Loucy (cell line): Measurements from ENCODE around the gene ALPL.

Source experiments
- H2AFZ ChIP-seq: fragments of 200-600 bp; sonication (generic); 2 replicates; pipeline ENCODE4 v1.6.0; 2016; ENCODE audit warnings: antibody characterized with exemption, mild to moderate bottlenecking, low read length, moderate library complexity
- H3F3A ChIP-seq: fragments of 200-600 bp; 2 replicates; pipeline ENCODE4 v1.6.0; 2016; ENCODE audit warnings: antibody characterized with exemption, low read depth, mild to moderate bottlenecking
- H3K27me3 ChIP-seq: fragments of 200-600 bp; sonication (generic); 2 replicates; pipeline ENCODE4 v1.6.1; 2014; ENCODE audit warnings: low read length, mild to moderate bottlenecking; ENCODE audit not compliant: insufficient read depth, poor library complexity, severe bottlenecking
- H3K36me3 ChIP-seq: fragments of 200-600 bp; sonication (generic); 2 replicates; pipeline ENCODE4 v1.6.1; 2016; ENCODE audit warnings: low read length; ENCODE audit not compliant: insufficient read depth
- H3K4me1 ChIP-seq: fragments of 200-600 bp; sonication (generic); 2 replicates; pipeline ENCODE4 v1.5.1; 2014; ENCODE audit warnings: low read length, mild to moderate bottlenecking; ENCODE audit not compliant: insufficient read depth, poor library complexity, severe bottlenecking
- H3K4me2 ChIP-seq: fragments of 200-600 bp; sonication (generic); 2 replicates; pipeline ENCODE4 v1.6.0; 2014; ENCODE audit warnings: antibody characterized with exemption, low read length, low read depth, mild to moderate bottlenecking; ENCODE audit not compliant: poor library complexity, severe bottlenecking
- H3K4me3 ChIP-seq: fragments of 200-600 bp; sonication (generic); 2 replicates; pipeline ENCODE4 v1.5.1; 2014; ENCODE audit warnings: low read length, mild to moderate bottlenecking, mixed read lengths; ENCODE audit not compliant: poor library complexity, severe bottlenecking
- H3K79me2 ChIP-seq: fragments of 200-600 bp; sonication (generic); 2 replicates; pipeline ENCODE4 v1.6.1; 2014; ENCODE audit warnings: low read length; ENCODE audit not compliant: insufficient read depth
- H3K9ac ChIP-seq: fragments of 200-600 bp; sonication (generic); 2 replicates; pipeline ENCODE4 v1.6.0; 2014; ENCODE audit warnings: mild to moderate bottlenecking, low read depth, low read length, moderate library complexity; ENCODE audit not compliant: poor library complexity, severe bottlenecking
- H3K9me2 ChIP-seq: fragments of 200-600 bp; sonication (generic); replicated peaks from 2 replicates; pipeline ENCODE4 v1.6.1; 2016; ENCODE audit warnings: low read depth, low read length, mixed read lengths
- H3K9me3 ChIP-seq: fragments of 200-600 bp; sonication (generic); 2 replicates; pipeline ENCODE4 v1.6.1; 2014; ENCODE audit warnings: mild to moderate bottlenecking, antibody characterized with exemption, low read length, low read depth; ENCODE audit not compliant: insufficient read depth
- H4K20me1 ChIP-seq: fragments of 200-600 bp; sonication (generic); 2 replicates; pipeline ENCODE4 v1.6.0; 2014; ENCODE audit warnings: antibody characterized with exemption, low read length, mild to moderate bottlenecking; ENCODE audit not compliant: insufficient read depth, poor library complexity, severe bottlenecking
- EZH2phosphoT487 ChIP-seq: fragments of 200-600 bp; IDR thresholded peaks from 2 replicates; pipeline ENCODE4 v1.6.1; 2018; ENCODE audit warnings: antibody characterized with exemption, mild to moderate bottlenecking, moderate library complexity, borderline replicate concordance
- TF ChIP-seq, protein P1 (sequence below): fragments of 200-600 bp; sonication (generic); conservative IDR thresholded peaks from 2 replicates; pipeline ENCODE4 v1.5.1; 2014; ENCODE audit warnings: mild to moderate bottlenecking, antibody characterized with exemption, low read length

ALPL gene

DNA sequence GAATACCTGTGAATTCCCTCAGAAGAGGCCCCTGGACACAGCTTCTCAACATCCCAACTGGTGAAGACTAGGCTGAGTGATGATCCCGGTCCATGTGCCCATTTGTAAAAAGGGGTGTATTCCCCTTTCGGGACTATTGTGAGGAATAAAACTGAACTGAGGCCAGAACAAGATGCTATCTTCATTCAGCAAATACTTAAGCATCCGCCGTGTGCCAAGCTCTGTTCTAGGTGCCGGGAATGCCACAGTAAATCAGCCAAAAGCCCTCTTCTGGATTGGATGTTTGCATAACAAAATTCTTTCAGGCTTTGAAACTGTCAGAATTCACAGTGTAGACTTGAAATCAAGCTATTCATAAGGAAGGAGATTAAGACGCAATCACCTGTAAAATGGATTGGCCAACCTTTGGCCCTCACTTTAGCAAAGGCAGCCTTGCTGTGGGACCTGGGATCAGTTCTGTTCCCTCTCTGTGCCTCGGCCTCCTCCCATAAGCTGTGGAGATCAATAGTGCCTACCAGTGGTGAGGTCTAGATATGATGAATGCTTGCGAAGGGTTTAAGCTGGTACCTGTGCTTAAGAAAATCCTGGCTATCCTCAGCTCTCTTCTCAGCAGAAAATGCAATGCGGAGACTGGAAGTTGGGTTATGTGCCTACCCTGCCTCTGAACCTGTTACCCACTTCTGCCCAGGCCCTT is 1.8 kb downstream of the ALPL start:
- Histone ChIP-seq H3K36me3 (no peaks in the 10 kb centered on the region), H4K20me1 (no peaks in the 10 kb centered on the region), H3K9me2 (no peaks in the 10 kb centered on the region), H3K9ac (no peak overlapping the region), H3K4me2 (no peak overlapping the region), H3K4me1 (peaks cover 7% of the 10 kb centered on the region), H3K79me2 (no peaks in the 10 kb centered on the region), H3F3A (no peaks in the 10 kb centered on the region), H3K9me3 (no peaks in the 10 kb centered on the region), H3K27me3 (no peaks in the 10 kb centered on the region), H2AFZ (no peak overlapping the region), H3K4me3 (no peak overlapping the region)
- no peak for TF ChIP-seq EZH2phosphoT487
- TF ChIP-seq, protein P1, sequence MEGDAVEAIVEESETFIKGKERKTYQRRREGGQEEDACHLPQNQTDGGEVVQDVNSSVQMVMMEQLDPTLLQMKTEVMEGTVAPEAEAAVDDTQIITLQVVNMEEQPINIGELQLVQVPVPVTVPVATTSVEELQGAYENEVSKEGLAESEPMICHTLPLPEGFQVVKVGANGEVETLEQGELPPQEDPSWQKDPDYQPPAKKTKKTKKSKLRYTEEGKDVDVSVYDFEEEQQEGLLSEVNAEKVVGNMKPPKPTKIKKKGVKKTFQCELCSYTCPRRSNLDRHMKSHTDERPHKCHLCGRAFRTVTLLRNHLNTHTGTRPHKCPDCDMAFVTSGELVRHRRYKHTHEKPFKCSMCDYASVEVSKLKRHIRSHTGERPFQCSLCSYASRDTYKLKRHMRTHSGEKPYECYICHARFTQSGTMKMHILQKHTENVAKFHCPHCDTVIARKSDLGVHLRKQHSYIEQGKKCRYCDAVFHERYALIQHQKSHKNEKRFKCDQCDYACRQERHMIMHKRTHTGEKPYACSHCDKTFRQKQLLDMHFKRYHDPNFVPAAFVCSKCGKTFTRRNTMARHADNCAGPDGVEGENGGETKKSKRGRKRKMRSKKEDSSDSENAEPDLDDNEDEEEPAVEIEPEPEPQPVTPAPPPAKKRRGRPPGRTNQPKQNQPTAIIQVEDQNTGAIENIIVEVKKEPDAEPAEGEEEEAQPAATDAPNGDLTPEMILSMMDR: peak; percentile 44

DNA sequence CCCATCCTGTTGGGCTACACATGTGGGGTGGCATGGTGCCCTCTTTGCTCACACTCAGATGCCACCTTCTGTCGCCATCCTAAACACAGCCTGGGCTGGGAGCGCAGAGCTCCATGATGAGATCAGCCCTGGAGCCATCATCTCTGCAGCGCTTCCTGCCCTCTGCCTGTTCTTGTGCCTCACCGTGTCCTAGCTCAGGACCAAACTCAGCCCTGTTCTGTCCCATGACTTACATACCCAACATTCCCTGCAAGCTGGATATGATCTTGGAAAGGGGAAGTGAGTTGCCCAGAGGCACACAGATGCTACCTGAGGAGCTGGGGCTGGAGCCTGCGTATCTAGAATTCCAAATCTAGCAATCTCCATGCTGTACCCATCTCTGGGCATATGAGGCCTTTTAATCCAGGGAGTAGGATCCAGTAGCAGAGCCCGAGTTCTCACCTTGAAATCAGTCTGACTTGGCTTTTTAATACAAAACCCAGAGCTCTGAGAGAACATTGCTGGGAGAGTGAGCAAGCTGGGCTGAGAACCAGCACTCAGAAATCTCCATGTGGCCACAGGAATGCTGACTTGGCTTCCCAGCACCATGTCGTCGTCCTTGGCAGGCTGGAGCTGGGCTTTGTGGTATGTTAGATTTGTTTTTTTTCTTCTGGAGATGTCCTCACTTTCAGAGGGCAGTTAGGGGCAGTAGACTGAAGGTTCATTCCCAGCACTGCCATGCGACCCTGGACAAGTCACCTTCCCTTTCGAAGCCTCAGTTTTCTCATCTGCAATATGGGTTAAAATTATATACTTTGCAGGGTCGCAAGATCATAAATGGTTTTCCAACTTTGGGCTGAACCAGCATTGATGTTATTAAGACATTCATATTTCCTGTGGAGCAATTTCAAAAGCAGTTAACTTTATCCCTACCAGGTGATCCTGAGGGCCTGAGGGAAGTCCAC is 2.6 kb downstream of the ALPL start:
- Histone ChIP-seq H3F3A (no peaks in the 10 kb centered on the region), H2AFZ (no peak overlapping the region), H3K9ac (no peak overlapping the region), H4K20me1 (no peaks in the 10 kb centered on the region), H3K4me3 (no peak overlapping the region), H3K4me2 (no peak overlapping the region), H3K79me2 (no peaks in the 10 kb centered on the region), H3K27me3 (no peaks in the 10 kb centered on the region), H3K36me3 (no peaks in the 10 kb centered on the region), H3K9me2 (no peaks in the 10 kb centered on the region), H3K4me1 (peaks cover 12% of the 10 kb centered on the region), H3K9me3 (no peaks in the 10 kb centered on the region)
- TF ChIP-seq EZH2phosphoT487: no peak
- TF ChIP-seq, protein P1: no peak

DNA sequence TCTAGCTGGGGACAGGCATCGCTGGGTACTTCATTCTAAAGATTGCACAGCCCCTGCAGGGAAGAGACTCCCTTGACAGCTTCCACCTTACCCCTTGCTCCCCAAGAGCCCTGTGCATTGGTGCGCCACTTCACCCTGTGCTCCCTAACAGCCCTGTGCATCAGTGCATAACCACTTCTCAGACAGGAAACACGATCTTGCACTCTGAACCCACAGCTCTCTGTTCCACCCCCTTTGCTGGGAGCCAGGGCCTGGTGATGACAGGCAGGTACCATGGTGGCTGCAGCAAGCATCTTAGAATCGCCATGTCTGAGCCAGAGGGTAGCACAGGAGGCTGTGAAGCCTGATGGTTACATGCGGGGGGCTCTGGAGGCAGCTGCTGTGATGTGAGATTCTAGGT is 5.0 kb downstream of the ALPL start:
- Histone ChIP-seq H3F3A (no peaks in the 10 kb centered on the region), H3K4me3 (no peak overlapping the region), H3K9ac (no peak overlapping the region), H4K20me1 (no peaks in the 10 kb centered on the region), H2AFZ (no peak overlapping the region), H3K36me3 (no peaks in the 10 kb centered on the region), H3K4me2 (no peak overlapping the region), H3K79me2 (no peaks in the 10 kb centered on the region), H3K9me2 (no peaks in the 10 kb centered on the region), H3K9me3 (no peaks in the 10 kb centered on the region), H3K4me1 (peaks cover 12% of the 10 kb centered on the region), H3K27me3 (no peaks in the 10 kb centered on the region)
- no peak for TF ChIP-seq EZH2phosphoT487
- TF ChIP-seq, protein P1: no peak
